ENCODE results near the gene PCMT1.
"Not testable (repeated sequence)": the region's sequence is repeated elsewhere in the genome, so short reads cannot be mapped to it uniquely, and the experiment has no call there.

The PCMT1 gene

GRCh38 chr6:149751239-149751638 lies 1.7 kb downstream of the PCMT1 start:
- DNase-seq = no peak

DNA sequence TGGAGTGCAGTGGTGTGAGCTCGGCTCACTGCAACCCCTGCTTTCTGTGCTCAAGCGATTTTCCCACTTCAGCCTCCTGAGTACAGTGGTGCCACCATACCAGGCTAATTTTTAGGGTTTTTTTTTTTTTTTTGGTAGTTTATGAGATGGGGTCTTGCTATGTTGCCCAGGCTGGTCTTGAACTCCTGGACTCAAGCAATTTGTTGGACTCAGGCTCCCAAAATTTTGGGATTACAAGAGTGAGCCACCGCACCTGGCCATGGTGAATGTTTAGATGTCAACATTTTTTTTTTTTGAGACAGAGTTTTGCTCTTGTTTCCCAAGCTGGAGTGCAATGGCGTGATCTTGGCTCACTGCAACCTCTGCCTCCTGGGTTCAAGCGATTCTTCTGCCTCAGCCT lies 2.4 kb downstream of the PCMT1 start:
- not testable (repeated sequence) for DNase-seq

GRCh38 chr6:149752600-149753373 lies 3.2 kb downstream of the PCMT1 start:
- no peak for DNase-seq

GRCh38 chr6:149753374-149753637 lies 3.8 kb downstream of the PCMT1 start:
- not testable (repeated sequence) for DNase-seq

DNA sequence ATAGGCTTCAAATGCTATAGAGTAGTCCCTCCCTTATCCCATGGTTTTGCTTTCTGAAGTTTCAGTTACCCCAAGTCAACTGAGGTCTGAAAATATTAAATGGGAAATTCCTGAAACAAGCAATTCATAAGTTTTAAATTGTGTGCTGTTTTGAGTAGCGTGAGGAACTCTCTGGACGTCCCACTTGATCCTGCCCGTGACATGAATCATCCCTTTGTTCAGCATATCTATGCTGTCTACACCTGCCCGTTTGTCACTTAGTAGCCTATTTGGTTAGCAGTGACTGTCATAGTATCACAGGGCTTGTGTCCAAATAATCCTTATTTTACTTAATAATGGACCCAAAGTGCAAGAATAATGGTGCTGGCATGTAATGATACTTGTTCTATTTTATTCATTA lies 5.0 kb downstream of the PCMT1 start:
- no peak for DNase-seq

GRCh38 chr6:149755300-149756260 lies 6.0 kb downstream of the PCMT1 start:
- DNase-seq = no peak

- DNase-seq = no peak
These were observed 6.7 kb downstream of the PCMT1 start for GRCh38 chr6:149756261-149756636.

DNA sequence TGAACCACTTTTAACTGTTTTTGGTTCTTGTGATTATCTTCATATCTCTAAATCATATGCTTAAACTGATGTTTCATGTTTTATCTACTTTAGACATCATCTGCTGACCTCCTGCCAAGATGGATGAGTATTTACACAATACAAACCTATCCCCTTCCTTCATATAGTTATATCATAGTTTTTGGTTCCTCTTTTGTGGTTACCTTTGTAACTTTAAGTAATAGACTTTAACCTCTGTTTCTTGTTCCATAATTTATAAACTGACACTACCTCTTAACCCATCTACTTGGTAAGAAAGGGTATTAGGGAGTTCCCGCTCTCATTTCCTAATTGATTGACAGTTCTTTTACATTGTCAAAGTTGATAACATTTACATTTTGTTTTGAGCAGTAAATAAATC lies 11.9 kb downstream of the PCMT1 start:
- no peak for DNase-seq

DNA sequence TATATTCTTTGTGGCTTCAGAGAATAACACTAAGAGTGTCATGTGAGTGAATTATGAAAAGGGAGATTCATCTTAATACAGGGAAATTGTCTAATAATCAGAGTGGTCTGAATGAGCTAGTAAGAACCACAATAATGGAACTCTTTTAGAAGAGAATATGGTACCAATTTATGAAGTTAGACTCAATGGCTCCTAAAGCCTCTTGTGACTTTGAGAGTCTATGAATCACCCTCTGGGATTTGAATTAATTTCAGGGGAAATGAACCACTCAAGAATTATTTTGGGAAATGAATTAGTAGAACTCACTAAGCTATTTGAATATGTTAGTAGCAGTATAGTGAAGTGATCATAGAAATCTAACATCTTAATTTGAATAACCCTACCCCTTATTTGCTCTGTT lies 14.3 kb downstream of the PCMT1 start:
- DNase-seq = no peak

DNA sequence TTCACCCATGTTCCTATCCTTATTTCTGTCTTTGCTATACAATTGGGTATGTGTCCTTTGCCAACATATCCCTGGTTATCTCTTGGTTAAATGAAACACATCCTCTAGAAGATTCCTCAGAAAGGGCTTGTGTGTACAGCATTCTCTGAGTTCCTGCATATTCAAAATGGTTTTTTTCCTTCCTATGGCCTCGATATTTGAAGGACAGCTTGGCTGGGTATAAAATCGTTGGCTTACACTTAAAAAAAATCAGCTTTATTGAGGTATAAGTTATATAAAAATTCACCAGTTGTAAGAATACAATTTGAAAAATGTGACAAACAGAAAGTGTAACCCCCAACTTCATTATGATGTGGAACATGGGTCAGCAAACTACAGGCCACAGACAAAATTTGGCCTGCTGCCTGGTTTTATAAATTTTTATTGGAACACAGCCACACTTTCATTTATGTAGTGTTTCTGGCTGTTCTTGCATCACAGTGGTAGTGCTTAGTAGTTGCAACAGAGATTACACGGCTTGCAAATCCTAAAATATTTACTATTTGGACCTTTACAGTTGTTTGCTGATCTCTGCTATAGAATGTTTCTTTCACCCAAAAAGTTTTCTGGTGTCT lies 16.7 kb downstream of the PCMT1 start:
- DNase-seq = no peak

DNA sequence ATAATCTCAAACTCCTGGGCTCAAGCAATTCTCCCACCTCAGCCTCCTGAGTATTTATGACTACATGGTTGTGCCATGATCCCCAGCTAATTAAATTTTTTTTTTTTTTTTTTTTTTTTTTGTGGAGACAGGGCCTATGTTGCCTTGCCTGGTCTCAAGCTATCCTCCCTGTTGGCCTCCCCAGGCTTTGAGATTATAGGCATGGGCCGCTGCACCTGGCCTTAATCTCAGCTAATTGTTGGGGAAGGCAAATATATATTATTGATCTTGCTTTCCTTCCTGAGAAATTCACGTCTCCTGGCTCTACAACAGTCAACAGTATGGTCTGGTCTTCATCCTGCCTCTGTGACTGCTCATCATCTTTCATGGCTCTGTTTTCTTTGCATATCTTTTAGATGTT lies 20.1 kb downstream of the PCMT1 start:
- DNase-seq = no peak

GRCh38 chr6:149771185-149771584 lies 21.6 kb downstream of the PCMT1 start:
- DNase-seq = no peak

DNA sequence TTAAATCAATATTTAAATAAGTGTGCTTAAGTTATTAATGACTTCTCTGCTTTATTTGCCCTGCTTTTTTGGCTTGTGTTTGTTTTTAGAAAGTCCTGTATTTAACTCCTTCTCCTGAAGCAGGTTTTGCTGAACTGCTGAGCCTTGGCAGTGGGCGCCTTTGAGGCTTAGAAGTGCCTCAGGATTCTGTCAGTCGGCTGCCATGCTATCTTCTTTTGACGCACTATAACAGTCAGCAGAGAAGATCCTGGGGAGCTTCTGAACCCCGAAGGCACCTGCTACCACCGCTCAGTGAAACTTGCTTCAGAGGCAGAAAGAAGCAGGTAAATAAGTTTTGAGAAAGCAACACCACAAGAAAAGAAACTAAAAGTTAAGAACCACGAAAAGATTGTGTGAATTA lies 22.4 kb downstream of the PCMT1 start:
- DNase-seq = no peak

GRCh38 chr6:149777624-149778023 lies 28.1 kb downstream of the PCMT1 start:
- DNase-seq = no peak

DNA sequence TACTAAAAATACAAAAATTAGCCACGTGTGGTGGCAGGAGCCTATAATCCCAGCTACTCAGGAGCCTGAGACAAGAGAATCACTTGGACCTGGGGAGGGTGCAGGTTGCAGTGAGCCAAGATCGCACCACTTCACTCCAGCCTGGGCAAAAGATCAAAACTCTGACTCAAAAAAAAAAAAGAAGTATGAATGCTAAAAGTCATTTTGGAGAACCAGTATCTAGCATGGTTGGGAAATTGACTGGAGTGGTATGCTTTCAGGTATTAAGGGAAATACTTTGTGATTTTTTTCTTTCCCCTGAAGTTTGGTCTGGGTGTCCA lies 30.1 kb downstream of the PCMT1 start:
- no peak for DNase-seq

DNA sequence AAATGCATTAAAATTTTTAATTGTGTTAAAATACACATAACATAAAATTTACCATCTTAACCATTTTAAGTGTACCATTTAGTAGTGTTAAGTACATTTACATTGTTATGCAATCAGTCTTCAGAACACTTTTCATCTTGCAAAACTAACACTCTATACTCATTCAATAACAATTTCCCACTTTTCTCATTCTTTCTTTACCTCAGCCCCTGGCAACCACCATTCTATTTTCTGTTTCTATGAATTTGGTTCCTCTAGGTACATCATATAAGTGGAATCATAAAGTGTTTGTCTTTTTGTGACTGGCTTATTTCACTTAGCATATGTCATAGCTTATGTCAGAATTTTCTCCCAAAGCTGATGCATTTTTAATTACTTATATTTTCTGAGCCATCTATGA lies 32.2 kb downstream of the PCMT1 start:
- no peak for DNase-seq

DNA sequence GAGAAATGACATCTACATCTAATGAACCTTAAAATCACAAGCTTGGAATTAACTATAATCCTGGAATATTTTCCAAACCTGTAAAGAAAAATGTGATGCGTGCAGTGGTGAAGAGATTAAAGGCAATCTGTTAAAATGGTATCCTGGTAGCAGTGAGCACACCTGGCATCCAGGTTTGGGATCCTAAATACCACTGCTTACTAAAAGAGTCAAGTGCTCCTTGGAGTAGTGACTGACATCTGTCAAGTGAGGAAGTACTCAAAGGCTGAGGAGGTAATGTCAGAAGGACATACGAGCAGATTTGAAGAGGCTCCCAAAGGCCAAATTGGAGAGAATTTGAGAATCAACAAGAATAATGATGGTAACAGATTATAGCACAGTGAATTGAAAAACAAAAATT lies 32.8 kb downstream of the PCMT1 start:
- no peak for DNase-seq

DNA sequence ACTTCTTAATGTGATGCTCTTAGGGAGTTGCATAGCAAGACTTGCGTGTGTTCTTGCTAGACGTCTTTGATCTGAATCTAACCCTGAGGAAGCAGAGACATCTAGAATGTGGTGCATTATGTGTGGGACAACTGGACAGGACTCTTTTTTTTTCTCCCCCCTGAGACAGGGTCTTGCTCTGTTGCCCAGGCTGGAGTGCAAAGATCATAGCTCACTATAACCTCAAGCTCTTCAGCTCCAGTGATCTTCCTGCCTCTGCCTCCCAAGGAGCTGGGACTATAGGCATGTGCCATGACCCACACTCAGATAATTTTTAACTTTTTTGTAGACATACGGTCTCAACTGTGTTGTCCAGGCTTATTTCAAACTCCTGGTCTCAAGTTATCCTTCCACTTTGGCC lies 34.0 kb downstream of the PCMT1 start:
- DNase-seq = no peak

- no peak for DNase-seq
These were observed 56.6 kb downstream of the PCMT1 start for GRCh38 chr6:149806127-149806526.

DNA sequence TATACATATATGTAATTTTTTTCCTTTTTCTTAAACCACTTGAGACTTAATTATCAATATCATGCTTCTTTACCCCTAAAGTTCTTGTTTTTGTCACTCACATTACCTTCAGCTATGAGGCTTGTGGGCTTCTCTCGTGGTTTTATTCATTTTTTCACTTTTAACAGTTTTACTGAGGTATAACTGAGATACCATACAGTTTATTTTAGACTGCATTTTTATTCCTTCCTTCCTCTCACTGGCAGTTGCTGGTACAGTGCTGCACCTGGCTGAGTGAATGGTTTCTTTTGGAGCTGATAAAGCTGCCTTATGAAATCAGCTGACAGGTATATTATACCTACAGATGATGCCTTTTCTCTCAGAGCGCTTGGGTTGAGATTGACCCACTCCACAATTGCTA lies 60.3 kb downstream of the PCMT1 start:
- DNase-seq = no peak

GRCh38 chr6:149813351-149813750 lies 63.8 kb downstream of the PCMT1 start:
- no peak for DNase-seq

GRCh38 chr6:149815788-149816187 lies 66.2 kb downstream of the PCMT1 start:
- DNase-seq = no peak

DNA sequence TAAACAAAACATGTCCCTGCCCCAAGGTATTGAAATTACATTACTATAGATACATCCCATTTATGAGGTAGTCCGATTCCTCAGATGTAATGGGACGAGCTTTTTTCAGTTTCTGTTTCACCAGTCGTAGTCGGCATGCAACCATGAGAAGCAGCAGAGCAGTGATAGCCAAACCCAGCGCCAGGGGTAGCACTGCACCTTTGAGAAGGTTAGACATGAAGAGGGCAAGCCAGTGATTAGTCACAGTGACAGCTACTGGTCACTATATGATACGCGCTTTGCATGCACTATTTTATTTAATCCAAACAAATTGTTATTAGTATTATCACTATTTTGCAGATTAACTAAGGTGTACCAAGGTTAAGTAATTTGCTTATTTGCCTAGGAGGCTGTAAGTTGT lies 71.0 kb downstream of the PCMT1 start:
- DNase-seq = no peak

DNA sequence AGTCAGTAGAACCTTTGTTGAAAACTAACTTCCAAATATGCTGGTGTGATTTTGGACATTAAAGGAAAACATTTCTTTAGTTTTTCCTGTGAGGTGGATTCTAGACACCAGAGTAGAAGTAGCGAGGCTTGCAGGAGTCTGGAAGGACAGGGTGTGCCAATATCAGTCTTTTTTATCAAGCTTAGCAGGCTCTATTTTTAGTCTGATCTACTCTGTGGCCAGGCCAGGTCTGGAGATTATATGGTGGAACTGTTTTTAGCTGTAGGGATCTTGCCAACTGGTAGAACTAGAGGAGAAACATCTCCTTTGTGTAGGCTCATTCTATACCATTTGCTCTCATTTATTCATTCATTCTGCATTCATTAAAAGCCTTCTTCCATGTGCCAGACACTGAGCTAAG lies 72.0 kb downstream of the PCMT1 start:
- no peak for DNase-seq

All from right hindlimb (tissue), 1 donor.